Measurements from ENCODE around the gene DGKB. TPM values are rescaled to one million over a fixed set of nuclear protein-coding genes. Genes with fewer than 3 reads are reported as not detected.

The DGKB gene
- total RNA-seq, 1 experiment from 2014 or later = not detected

DNA sequence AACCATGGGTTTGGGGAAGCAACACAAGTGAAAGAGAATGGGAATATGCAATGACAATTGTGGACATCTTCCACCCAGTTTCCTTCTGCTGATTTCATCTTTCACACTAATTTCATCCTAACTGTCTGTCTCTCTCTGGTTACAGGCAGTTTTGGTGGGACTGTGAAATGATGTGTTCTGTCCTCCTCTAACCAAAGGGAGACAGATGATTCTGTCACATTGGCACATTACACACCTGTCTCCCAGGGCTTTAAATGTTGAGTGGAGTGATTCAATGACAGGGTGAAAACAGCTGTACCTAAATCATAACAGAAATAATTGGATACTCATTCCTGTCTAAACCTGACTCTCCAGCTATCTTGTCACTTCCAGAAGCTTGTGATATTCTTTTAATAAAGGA lies 60.0 kb downstream of the DGKB start:
- Histone ChIP-seq H3K9me3 (ENCODE audit: low read depth, low read length, poor library complexity, severe bottlenecking) (no peaks in the 10 kb centered on the region), H3K27ac (ENCODE audit: low read depth, low read length, poor library complexity, severe bottlenecking) (no peak overlapping the region), H3K27me3 (replicated peaks; ENCODE audit: insufficient read depth, low read depth, low read length, poor library complexity) (no peaks in the 10 kb centered on the region), H3K4me1 (ENCODE audit: insufficient read depth, low read length, poor library complexity, severe bottlenecking) (peaks cover 26% of the 10 kb centered on the region), H3K36me3 (ENCODE audit: insufficient read depth, low read length, poor library complexity, severe bottlenecking) (no peaks in the 10 kb centered on the region), H3K4me3 (ENCODE audit: low read depth, low read length, poor library complexity, severe bottlenecking) (no peak overlapping the region)
- ChIA-PET POLR2A (ENCODE audit: low non-redundant PET) (interaction anchor here (0.7 kb wide), 1 partner anchor 395 kb away, joined by 3 read pairs; no protein-coding TSS in a partner anchor), CTCF (no interaction called here)
- TF ChIP-seq, protein P1, sequence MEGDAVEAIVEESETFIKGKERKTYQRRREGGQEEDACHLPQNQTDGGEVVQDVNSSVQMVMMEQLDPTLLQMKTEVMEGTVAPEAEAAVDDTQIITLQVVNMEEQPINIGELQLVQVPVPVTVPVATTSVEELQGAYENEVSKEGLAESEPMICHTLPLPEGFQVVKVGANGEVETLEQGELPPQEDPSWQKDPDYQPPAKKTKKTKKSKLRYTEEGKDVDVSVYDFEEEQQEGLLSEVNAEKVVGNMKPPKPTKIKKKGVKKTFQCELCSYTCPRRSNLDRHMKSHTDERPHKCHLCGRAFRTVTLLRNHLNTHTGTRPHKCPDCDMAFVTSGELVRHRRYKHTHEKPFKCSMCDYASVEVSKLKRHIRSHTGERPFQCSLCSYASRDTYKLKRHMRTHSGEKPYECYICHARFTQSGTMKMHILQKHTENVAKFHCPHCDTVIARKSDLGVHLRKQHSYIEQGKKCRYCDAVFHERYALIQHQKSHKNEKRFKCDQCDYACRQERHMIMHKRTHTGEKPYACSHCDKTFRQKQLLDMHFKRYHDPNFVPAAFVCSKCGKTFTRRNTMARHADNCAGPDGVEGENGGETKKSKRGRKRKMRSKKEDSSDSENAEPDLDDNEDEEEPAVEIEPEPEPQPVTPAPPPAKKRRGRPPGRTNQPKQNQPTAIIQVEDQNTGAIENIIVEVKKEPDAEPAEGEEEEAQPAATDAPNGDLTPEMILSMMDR (conservative IDR thresholded peaks at IDR 0.05; ENCODE audit: low read depth, low read length) = no peak
- intact Hi-C loops (cut with micrococcal nuclease; ENCODE audit: unreplicated experiment) = no loop called here
- no peak for DNase-seq (ENCODE audit: low spot score)
- BruUV-seq (replicated peaks) = no TSS peak

DNA sequence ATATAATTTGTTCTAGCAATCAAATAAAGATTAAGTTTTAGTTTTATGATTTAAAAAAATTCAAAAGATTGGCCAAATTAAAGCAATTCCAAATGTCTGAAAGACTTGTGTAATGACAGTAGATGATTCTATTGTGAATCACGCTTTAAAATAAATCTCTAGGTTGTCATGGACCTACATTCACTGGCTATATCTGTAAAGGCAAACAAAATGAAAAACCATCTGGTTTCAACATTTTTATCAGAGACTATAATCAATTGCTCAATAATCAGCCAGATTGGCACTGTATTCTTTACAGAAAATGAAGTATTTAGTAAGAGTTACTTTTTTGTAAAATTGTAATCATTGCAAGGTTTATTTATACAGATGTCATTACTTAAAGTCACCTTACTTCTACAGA lies 60.7 kb downstream of the DGKB start:
- TF ChIP-seq, protein P1 (conservative IDR thresholded peaks at IDR 0.05; ENCODE audit: low read depth, low read length) = no peak
- no peak for TF ChIP-seq EZH2 (IDR thresholded peaks at IDR 0.05; ENCODE audit: borderline replicate concordance, low read depth, low read length, poor library complexity, severe bottlenecking)
- no TSS peak for BruUV-seq (replicated peaks)
- Histone ChIP-seq H3K36me3 (ENCODE audit: insufficient read depth, low read length, poor library complexity, severe bottlenecking) (no peaks in the 10 kb centered on the region), H3K27ac (ENCODE audit: low read depth, low read length, poor library complexity, severe bottlenecking) (no peak overlapping the region), H3K27me3 (replicated peaks; ENCODE audit: insufficient read depth, low read depth, low read length, poor library complexity) (no peaks in the 10 kb centered on the region), H3K4me3 (ENCODE audit: low read depth, low read length, poor library complexity, severe bottlenecking) (no peak overlapping the region), H3K9me3 (ENCODE audit: low read depth, low read length, poor library complexity, severe bottlenecking) (no peaks in the 10 kb centered on the region), H3K4me1 (ENCODE audit: insufficient read depth, low read length, poor library complexity, severe bottlenecking) (peaks cover 28% of the 10 kb centered on the region)
- ChIA-PET CTCF (no interaction called here), POLR2A (ENCODE audit: low non-redundant PET) (no interaction called here)
- no peak for DNase-seq (ENCODE audit: low spot score)
- intact Hi-C loops (cut with micrococcal nuclease; ENCODE audit: unreplicated experiment) = no loop called here

DNA sequence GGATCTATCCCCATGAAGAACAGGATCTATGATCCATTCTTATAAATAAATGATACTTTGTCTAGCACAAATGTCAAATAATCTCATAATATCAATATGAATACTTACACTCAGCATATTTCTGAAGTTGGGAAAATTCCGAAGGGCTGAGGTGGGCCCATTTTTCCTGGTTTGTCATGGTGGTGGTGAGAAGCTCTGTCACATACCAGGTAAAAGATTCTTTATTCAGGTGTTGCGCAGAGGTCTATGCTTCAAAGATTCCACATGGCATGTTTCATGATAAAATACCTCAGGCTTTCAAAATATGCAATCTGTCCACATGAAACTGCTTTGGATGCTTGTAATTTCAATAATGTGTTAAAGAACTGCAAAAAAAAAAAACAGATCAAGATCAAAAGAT lies 61.5 kb downstream of the DGKB start:
- intact Hi-C loops (cut with micrococcal nuclease; ENCODE audit: unreplicated experiment) = no loop called here
- Histone ChIP-seq H3K4me3 (ENCODE audit: low read depth, low read length, poor library complexity, severe bottlenecking) (no peak overlapping the region), H3K9me3 (ENCODE audit: low read depth, low read length, poor library complexity, severe bottlenecking) (no peaks in the 10 kb centered on the region), H3K4me1 (ENCODE audit: insufficient read depth, low read length, poor library complexity, severe bottlenecking) (peaks cover 27% of the 10 kb centered on the region), H3K27ac (ENCODE audit: low read depth, low read length, poor library complexity, severe bottlenecking) (no peak overlapping the region), H3K36me3 (ENCODE audit: insufficient read depth, low read length, poor library complexity, severe bottlenecking) (no peaks in the 10 kb centered on the region), H3K27me3 (replicated peaks; ENCODE audit: insufficient read depth, low read depth, low read length, poor library complexity) (no peaks in the 10 kb centered on the region)
- ChIA-PET POLR2A (ENCODE audit: low non-redundant PET) (no interaction called here), CTCF (no interaction called here)
- no peak for DNase-seq (ENCODE audit: low spot score)
- BruUV-seq (replicated peaks) = no TSS peak
- TF ChIP-seq, protein P1 (conservative IDR thresholded peaks at IDR 0.05; ENCODE audit: low read depth, low read length) = no peak
- TF ChIP-seq EZH2 (IDR thresholded peaks at IDR 0.05; ENCODE audit: borderline replicate concordance, low read depth, low read length, poor library complexity, severe bottlenecking) = no peak
